Uterus (tissue), 4 donors: Measurements from ENCODE around the gene DTX3. TPM values are rescaled to one million over a fixed set of nuclear protein-coding genes. Genes with fewer than 3 reads are reported as not detected.

ENCODE experiments used
- DNase-seq, 2 donors: peaks; one replicate each; pipeline ENCODE4 v3.0.0-alpha.2; 2019 to 2020
- H3K27ac ChIP-seq, 2 donors: fragments of 200-600 bp; sonication (generic); 1 replicate in 1 of 2; 2 replicates in 1 of 2; pipeline ENCODE4 v1.5.1; 2016 to 2018
- H3K27me3 ChIP-seq, 2 donors: fragments of 200-600 bp; sonication (generic); one replicate each; pipeline ENCODE4 v1.5.1; 2018 to 2019; ENCODE audit warnings: control low read depth in 1 of 2
- H3K36me3 ChIP-seq, 2 donors: fragments of 200-600 bp; sonication (generic); one replicate each; pipeline ENCODE4 v1.5.1; 2019; ENCODE audit warnings: control low read depth in 1 of 2
- H3K4me1 ChIP-seq, 2 donors: fragments of 200-600 bp; sonication (generic); one replicate each; pipeline ENCODE4 v1.5.1; 2018 to 2019; ENCODE audit warnings: control low read depth in 1 of 2
- H3K4me3 ChIP-seq, 2 donors: fragments of 200-600 bp; sonication (generic); 1 replicate in 1 of 2; 2 replicates in 1 of 2; pipeline ENCODE4 v1.5.1; 2018 to 2019; ENCODE audit warnings: mild to moderate bottlenecking in 1 of 2
- H3K9me3 ChIP-seq, 2 donors: fragments of 200-600 bp; sonication (generic); one replicate each; pipeline ENCODE4 v1.5.1; 2019; ENCODE audit warnings: control low read depth in 1 of 2
- POLR2A ChIP-seq, 2 donors: fragments of 450-650 bp; IDR thresholded peaks; one replicate each; pipeline ENCODE4 v1.6.1; 2016; ENCODE audit warnings: antibody characterized with exemption in 2 of 2, mild to moderate bottlenecking in 1 of 2, moderate library complexity in 1 of 2
- intact Hi-C: fragments of 100-400 bp; cut with DNase I; formaldehyde crosslinking; loops from one replicate; pipeline ENCODE4 v1.15.1; 2023; ENCODE audit warnings: low total_unique reads
- total RNA-seq, 4 donors: library from RNA; depleted of rRNA in 3 of 4; stranded (reverse); fragments of >200 nt in 3 of 4; gene quantifications; one replicate each; pipeline versions ENCODE4 v1.1.0 to v1.2.4, GENCODE V29; 2014 to 2023
- TF ChIP-seq, protein P1 (sequence below), 4 experiments: fragments of 200-600 bp in 2 of 4; fragments of 450-650 bp in 2 of 4; sonication (generic) in 2 of 4; IDR thresholded peaks; one replicate each; pipeline ENCODE4 v1.5.1; 2016 to 2019; ENCODE audit warnings: antibody characterized with exemption in 4 of 4, mild to moderate bottlenecking in 2 of 4, moderate library complexity in 1 of 4
- donor health status: DM: yes; HTN: yes; CAD: no.

The DTX3 gene
- total RNA-seq, 4 donors from 2014 or later: 17.6 to 82.5 (median 40.9) TPM

DNA sequence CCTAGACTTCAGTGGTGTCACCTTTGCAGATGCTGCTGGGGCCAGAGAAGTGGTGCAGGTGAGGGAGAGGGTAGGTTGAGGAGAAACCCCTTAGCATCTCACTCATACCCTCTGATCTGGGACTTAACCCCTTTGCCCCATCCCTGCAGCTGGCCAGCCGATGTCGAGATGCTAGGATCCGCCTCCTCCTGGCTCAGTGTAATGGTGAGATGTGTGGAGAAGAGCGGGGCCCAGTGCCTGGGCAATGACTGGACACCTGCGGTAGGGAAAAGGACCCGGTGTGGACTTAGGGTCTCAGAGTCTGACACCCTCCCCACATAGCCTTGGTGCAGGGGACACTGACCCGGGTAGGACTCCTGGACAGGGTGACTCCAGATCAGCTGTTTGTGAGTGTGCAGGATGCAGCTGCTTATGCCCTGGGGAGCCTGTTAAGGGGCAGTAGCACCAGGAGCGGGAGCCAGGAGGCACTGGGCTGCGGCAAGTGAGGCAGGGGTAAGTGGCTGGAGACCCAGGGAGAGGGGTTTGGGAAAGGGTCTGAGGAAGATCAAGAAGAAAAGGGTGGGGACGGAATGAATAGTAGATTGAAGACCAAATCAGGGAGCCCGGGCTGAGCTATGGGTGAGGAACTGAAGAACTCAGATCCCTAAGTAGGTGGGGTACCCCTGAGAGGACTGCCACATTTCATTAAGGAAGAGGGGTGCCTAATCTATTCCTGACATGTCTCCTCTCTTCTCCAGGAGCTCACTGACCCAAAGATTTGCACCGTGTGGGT, 20.8 kb downstream of the DTX3 start:
- intact Hi-C loops: no loop called here

DNA sequence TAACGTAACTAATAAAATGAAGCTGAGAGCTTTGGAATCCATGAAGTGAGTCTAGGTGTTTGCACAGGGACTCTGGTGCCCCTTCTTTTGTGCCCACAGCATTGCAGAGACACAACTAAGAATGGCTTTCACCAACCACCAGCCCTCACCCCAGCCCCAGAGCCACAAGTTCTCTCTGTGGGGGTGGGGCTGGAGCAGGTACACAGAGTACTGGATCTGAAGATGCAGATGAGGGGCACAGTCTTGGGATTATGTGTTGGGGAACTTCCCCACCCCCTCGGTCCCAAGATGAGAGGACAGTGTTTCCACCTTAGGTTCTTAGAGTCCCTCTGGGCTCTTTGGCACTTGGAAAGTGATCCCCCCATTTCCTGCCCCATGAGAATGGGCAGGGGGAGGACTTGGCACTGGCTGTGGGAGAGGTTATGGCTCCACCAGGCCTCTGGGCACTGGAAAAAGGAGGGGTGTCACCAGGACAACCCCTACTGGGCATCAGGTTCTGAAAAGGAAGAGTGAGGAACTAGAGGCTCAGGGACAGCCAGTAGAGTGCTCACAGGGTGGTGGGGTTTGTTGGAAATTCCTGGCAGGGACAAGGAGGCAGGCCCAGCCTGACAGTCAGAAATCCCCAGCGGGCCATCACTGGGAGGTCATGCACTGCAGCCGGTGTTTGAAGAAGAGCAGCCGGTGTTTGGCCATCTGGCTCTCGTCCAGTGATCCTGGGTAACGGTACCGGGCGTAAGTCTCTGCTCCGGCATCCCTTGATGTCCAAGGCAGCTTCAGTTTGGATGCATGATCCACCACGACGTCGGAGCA, 21.7 kb downstream of the DTX3 start:
- Histone ChIP-seq H3K27me3 (no peaks in the 10 kb centered on the region), H3K36me3 (no peaks in the 10 kb centered on the region), H3K9me3 (no peaks in the 10 kb centered on the region), H3K4me1 (peaks cover 0 to under 1% of the 10 kb centered on the region in 2 donors), H3K27ac (no peak overlapping the region), H3K4me3 (no peak overlapping the region)
- intact Hi-C loops: no loop called here
- TF ChIP-seq, protein P1, sequence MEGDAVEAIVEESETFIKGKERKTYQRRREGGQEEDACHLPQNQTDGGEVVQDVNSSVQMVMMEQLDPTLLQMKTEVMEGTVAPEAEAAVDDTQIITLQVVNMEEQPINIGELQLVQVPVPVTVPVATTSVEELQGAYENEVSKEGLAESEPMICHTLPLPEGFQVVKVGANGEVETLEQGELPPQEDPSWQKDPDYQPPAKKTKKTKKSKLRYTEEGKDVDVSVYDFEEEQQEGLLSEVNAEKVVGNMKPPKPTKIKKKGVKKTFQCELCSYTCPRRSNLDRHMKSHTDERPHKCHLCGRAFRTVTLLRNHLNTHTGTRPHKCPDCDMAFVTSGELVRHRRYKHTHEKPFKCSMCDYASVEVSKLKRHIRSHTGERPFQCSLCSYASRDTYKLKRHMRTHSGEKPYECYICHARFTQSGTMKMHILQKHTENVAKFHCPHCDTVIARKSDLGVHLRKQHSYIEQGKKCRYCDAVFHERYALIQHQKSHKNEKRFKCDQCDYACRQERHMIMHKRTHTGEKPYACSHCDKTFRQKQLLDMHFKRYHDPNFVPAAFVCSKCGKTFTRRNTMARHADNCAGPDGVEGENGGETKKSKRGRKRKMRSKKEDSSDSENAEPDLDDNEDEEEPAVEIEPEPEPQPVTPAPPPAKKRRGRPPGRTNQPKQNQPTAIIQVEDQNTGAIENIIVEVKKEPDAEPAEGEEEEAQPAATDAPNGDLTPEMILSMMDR (IDR thresholded peaks at IDR 0.05): no peak
- TF ChIP-seq POLR2A (IDR thresholded peaks at IDR 0.05): no peak
- no peak for DNase-seq

More for the DNA sequence above, 20.8 kb downstream of the DTX3 start:
- H3K27ac ChIP-seq: no peak overlapping the region
- TF ChIP-seq, protein P1 (IDR thresholded peaks at IDR 0.05): no peak
- TF ChIP-seq POLR2A (IDR thresholded peaks at IDR 0.05): no peak
- H3K9me3 ChIP-seq: no peaks in the 10 kb centered on the region
- no peaks in the 10 kb centered on the region for H3K27me3 ChIP-seq
- peaks cover 0 to 6% of the 10 kb centered on the region in 2 donors for H3K4me1 ChIP-seq
- DNase-seq: no peak
- H3K4me3 ChIP-seq: no peak overlapping the region
- H3K36me3 ChIP-seq: no peaks in the 10 kb centered on the region

DNA sequence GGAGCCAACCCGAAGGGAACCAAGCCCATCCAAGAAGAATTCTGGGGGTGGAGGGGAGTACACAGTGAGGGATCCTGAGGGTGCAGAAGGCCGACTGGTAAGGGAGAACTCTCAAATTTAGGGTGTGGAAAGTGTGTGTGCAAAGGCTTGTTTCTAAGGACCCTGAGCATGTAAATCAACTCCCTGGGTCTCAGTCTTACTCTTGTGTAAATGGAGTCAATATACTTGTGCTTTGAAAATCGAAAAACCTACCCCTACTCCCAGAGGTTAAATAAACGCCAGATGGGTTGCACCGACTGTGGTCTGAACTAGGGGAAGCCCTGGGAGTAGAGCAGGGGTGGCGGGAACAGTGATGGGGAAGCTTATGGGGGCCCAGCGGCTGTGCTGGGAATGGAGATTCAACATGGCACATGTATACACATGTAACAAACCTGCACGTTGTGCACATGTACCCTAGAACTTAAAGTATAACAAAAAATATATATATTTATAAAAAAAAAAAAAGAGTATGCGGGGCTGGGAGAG, 22.4 kb downstream of the DTX3 start:
- intact Hi-C loops: no loop called here
- no peaks in the 10 kb centered on the region for H3K9me3 ChIP-seq
- H3K27me3 ChIP-seq: no peaks in the 10 kb centered on the region
- H3K4me3 ChIP-seq: no peak overlapping the region
- TF ChIP-seq POLR2A (IDR thresholded peaks at IDR 0.05): no peak
- TF ChIP-seq, protein P1 (IDR thresholded peaks at IDR 0.05): no peak
- DNase-seq: no peak
- no peak overlapping the region for H3K27ac ChIP-seq
- no peaks in the 10 kb centered on the region for H3K4me1 ChIP-seq
- no peaks in the 10 kb centered on the region for H3K36me3 ChIP-seq

DNA sequence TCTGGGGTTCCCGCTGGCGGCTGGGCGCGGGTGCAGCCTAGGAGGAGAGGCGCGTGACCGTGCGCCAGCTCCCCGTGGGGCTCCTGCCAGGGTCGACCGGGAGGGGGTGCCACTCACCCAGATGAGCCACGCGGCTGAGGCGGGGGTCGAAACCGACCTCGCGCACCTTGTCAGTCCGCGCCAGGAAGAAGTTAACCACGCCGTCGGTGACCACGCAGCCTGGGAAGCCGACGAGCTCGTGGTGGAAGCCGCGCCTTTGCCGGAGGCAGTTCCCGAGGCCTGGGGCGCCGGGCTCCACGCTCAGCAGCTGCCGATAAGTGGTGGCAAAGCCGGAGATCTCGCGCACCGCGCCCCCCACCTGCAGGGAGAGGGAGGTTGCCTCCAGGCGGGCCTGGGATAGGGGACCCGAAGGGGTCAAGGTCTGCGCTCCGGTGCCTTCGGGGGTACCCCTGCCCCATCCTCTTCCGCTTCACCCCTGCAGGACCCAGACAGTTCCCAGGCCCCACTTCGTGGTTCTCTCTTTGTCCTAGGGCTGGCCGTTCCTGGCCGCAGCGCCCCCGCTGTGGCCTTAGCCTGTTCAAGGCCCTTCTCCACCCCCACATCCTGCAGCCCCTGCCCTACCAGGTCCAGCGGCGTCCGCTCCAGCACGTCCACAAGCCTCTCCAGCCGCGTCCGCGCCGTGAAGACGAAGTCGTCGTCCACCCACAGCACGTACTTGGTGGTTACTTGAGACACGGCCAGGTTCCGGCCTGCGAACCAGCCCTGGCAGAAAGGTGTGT, 23.1 kb downstream of the DTX3 start:
- no peaks in the 10 kb centered on the region for H3K27me3 ChIP-seq
- TF ChIP-seq, protein P1 (IDR thresholded peaks at IDR 0.05): no peak
- TF ChIP-seq POLR2A (IDR thresholded peaks at IDR 0.05): no peak

More for the DNA sequence above, 23.1 kb downstream of the DTX3 start:
- Histone ChIP-seq H3K4me1 (no peaks in the 10 kb centered on the region), H3K9me3 (no peaks in the 10 kb centered on the region), H3K27ac (no peak overlapping the region), H3K4me3 (no peak overlapping the region), H3K36me3 (no peaks in the 10 kb centered on the region)
- DNase-seq: peak in 1 of 2 donors; percentile 14
- intact Hi-C loops: no loop called here
